ENCODE results near the gene FLYWCH2. TPM values are rescaled to one million over a fixed set of nuclear protein-coding genes. Genes with fewer than 3 reads are reported as not detected.

FLYWCH2 gene
- total and polyA plus RNA-seq, 2 of the 13 experiments (the other 11 are each of a cell fraction or from before 2014, with no cell fraction given) = 16.9 to 19.8 TPM

- TF ChIP-seq ZBED4 (CRISPR knock-in tag; IDR thresholded peaks at IDR 0.05; ENCODE audit: borderline replicate concordance) = no peak
Measured at GRCh38 chr16:2912330-2913199, 29.6 kb downstream of the FLYWCH2 start (continued).

DNA sequence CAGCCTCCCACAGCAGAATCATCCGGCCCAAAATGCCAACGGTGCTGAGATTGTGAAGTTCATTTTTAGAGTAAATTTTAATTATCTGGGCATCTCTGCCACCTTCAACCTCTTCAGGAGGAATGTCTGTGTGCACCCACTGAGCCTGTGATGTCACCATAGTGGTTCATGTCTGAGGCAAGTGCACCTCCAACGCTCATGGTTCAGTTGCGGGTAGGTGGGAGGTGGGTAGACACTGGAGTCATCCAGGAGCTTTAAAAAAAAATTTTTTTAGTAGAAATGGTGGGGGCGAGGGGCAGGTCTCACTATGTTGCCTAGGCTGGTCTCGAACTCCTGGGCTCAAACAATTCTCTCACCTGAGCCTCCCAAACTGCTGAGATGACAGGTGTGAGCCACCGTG, 30.6 kb downstream of the FLYWCH2 start:
- peaks cover 18% of the 10 kb centered on the region for H3K4me1 ChIP-seq (ENCODE audit: insufficient read depth, low read length)
- H3K9me3 ChIP-seq (ENCODE audit: low read length) = no peaks in the 10 kb centered on the region
- in situ Hi-C loops (cut with HindIII; ENCODE audit: extremely low pct_ligation_motif_present, low pct_unique_long_range_greater_than_20kb) (loop anchor here (5.0 kb wide), 2 partner anchors 41 to 76 kb away; no protein-coding TSS in a partner anchor), intact Hi-C loops (cut with micrococcal nuclease; ENCODE audit: unreplicated experiment) (loop anchor here (5.0 kb wide), 1 partner anchor 46 kb away; no protein-coding TSS in a partner anchor)
- H3K36me3 ChIP-seq (replicated peaks in 1 of 2; ENCODE audit: control insufficient read depth in 1 of 2, insufficient read depth in 2 of 2, low read length in 2 of 2) = peaks cover 3% of the 10 kb centered on the region in 2 experiments; a peak in 2 of 5 replicates
- H3K4me3 ChIP-seq (replicated peaks in 1 of 3; ENCODE audit: insufficient read depth in 1 of 3, low read depth in 2 of 3, low read length in 3 of 3) = no peak overlapping the region
- peaks cover 7% of the 10 kb centered on the region for H3K79me2 ChIP-seq (ENCODE audit: insufficient read depth, low read length)
- no peak overlapping the region for H3K4me2 ChIP-seq (ENCODE audit: low read depth, low read length)
- 98% methylated on average over 7 of the region's 7 CpGs for WGBS (ENCODE audit: low lambda C conversion rate)
- ChIA-PET POLR2A (no interaction called here), CTCF (ENCODE audit: low intra/inter-chr PET ratio, low total read pairs) (no interaction called here)
- FAIRE-seq (no peak), ATAC-seq (no peak), DNase-seq (ENCODE audit: low spot score) (no peak)
- no peak overlapping the region for H3K9ac ChIP-seq (ENCODE audit: insufficient read depth, low read depth, low read length)
- H4K20me1 ChIP-seq (ENCODE audit: insufficient read depth, low read length) = no peaks in the 10 kb centered on the region
- H3K27ac ChIP-seq (ENCODE audit: extremely low read length, insufficient read depth, low read length) = no peak overlapping the region
- no peak overlapping the region for H2AFZ ChIP-seq (ENCODE audit: low read length)
- BruUV-seq (replicated peaks) = no TSS peak
- H3K27me3 ChIP-seq (ENCODE audit: control insufficient read depth in 1 of 2, insufficient read depth in 2 of 2, low read length in 2 of 2) = no peaks in the 10 kb centered on the region; a peak in 1 of 5 replicates
- TF ChIP-seq, protein P1, sequence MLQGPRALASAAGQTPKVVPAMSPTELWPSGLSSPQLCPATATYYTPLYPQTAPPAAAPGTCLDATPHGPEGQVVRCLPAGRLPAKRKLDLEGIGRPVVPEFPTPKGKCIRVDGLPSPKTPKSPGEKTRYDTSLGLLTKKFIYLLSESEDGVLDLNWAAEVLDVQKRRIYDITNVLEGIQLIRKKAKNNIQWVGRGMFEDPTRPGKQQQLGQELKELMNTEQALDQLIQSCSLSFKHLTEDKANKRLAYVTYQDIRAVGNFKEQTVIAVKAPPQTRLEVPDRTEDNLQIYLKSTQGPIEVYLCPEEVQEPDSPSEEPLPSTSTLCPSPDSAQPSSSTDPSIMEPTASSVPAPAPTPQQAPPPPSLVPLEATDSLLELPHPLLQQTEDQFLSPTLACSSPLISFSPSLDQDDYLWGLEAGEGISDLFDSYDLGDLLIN (CRISPR knock-in tag; IDR thresholded peaks at IDR 0.05; ENCODE audit: borderline replicate concordance) = no peak
- TF ChIP-seq ZSCAN22 (CRISPR knock-in tag; IDR thresholded peaks at IDR 0.05) (no peak), BCL3 (CRISPR knock-in tag; IDR thresholded peaks at IDR 0.05) (no peak), RFX5 (IDR thresholded peaks at IDR 0.05; ENCODE audit: low read depth, low read length) (no peak), ZNF780A (CRISPR knock-in tag; IDR thresholded peaks at IDR 0.05) (no peak), PTBP1 (IDR thresholded peaks at IDR 0.05; ENCODE audit: low read depth, low read length, poor library complexity, severe bottlenecking) (no peak), ZNF891 (CRISPR knock-in tag; IDR thresholded peaks at IDR 0.05) (no peak), STAT5B (CRISPR knock-in tag; IDR thresholded peaks at IDR 0.05) (no peak), SAP130 (CRISPR knock-in tag; IDR thresholded peaks at IDR 0.05; ENCODE audit: low read depth) (no peak), MZF1 (CRISPR knock-in tag; IDR thresholded peaks at IDR 0.05; ENCODE audit: borderline replicate concordance) (no peak), ZFP90 (CRISPR knock-in tag; IDR thresholded peaks at IDR 0.05; ENCODE audit: borderline replicate concordance) (no peak), MAZ (IDR thresholded peaks at IDR 0.05; ENCODE audit: borderline replicate concordance, low read depth, low read length) (no peak), MAZ (CRISPR knock-in tag; IDR thresholded peaks at IDR 0.05; ENCODE audit: low read depth) (no peak), EHMT2 (IDR thresholded peaks at IDR 0.05; ENCODE audit: borderline replicate concordance, low read depth, low read length) (no peak), ZFX (CRISPR knock-in tag; IDR thresholded peaks at IDR 0.05; ENCODE audit: low read depth) (no peak)

All from HepG2 (cell line).